Rectal smooth muscle tissue (tissue), 1 donor: ENCODE data around the gene ATXN7L3.

Source experiments
- H3K27ac ChIP-seq: one replicate; pipeline ENCODE4 v1.7.0; 2013; ENCODE audit warnings: low read depth, low read length, inconsistent platforms
- H3K27me3 ChIP-seq: one replicate; pipeline ENCODE4 v1.7.0; 2013; ENCODE audit warnings: low read length; ENCODE audit not compliant: control insufficient read depth, insufficient read depth
- H3K36me3 ChIP-seq: one replicate; pipeline ENCODE4 v1.7.0; 2013; ENCODE audit warnings: low read length; ENCODE audit not compliant: control insufficient read depth, insufficient read depth
- H3K4me1 ChIP-seq: one replicate; pipeline ENCODE4 v1.7.0; 2013; ENCODE audit warnings: low read length; ENCODE audit not compliant: control insufficient read depth, insufficient read depth
- H3K4me3 ChIP-seq: one replicate; pipeline ENCODE4 v1.7.0; 2013; ENCODE audit warnings: low read length
- H3K9ac ChIP-seq: one replicate; pipeline ENCODE4 v1.7.0; 2013; ENCODE audit warnings: low read length

Gene ATXN7L3

DNA sequence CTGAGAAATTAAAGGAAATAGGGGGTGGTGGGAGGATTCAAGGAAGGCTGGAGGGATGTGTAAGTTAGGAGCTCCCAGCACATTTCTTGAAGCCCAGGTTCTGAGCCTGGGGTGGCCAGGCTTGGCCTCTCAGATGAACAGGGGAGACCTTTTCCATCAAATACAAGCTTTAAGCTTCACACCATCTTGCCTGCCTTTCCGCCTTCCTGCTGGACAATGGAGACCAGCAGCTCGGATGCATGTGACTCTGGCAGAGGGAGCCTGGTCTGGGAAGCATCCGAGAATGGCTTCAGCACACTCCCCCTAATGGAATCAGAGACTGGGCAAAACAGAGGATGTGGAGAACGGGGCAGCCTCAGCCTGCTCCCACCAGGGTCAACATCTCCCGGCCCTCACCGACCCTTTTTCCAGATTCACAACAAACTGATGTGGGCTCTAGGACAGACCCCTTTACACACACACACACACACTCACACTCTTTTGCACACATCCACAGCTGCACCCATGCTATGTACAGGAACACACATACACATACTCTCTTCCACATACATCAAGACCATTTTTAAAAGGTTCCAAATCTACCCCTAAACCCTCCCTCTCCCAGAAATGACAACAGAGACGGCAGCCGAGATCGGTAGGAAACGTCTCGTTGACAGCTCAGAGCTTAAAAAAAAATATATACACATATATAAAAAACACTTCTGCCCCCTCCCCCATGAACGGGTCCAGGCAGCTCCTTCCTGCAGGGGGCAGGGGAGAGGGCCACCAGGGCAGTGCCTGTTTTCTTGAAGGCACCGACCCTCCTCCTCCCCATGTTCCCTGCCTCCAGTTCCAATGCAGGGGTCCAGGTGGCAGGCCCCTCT is 6.5 kb upstream of the ATXN7L3 start:
- Histone ChIP-seq H3K4me1 (peaks cover 8% of the 10 kb centered on the region), H3K9ac (no peak overlapping the region), H3K27me3 (no peaks in the 10 kb centered on the region), H3K4me3 (no peak overlapping the region), H3K27ac (no peak overlapping the region), H3K36me3 (peaks cover 27% of the 10 kb centered on the region)

DNA sequence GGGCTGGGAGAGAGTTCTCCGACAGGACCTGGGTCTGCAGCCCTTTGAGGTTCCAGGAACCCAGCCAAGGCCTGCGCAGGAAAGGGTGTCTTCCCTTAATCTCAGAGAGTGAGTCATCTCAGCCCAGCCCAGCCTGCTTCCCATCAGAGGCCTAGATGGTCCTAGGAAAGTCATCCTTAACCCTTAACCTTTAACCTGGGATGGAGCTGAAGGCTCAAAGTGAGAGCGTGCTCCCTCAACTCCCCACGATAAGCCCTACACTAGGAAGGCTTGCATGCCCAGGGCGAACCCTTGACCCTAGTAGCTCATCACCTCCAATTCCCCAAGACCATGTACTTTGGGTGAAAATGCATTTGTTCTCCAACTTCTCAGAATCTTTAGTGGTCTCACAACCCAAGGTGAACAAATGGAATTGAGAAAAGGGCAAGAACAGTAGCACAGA is 4.8 kb upstream of the ATXN7L3 start:
- Histone ChIP-seq H3K4me3 (no peak overlapping the region), H3K36me3 (peaks cover 19% of the 10 kb centered on the region), H3K9ac (no peak overlapping the region), H3K27me3 (no peaks in the 10 kb centered on the region), H3K27ac (no peak overlapping the region), H3K4me1 (no peaks in the 10 kb centered on the region)

DNA sequence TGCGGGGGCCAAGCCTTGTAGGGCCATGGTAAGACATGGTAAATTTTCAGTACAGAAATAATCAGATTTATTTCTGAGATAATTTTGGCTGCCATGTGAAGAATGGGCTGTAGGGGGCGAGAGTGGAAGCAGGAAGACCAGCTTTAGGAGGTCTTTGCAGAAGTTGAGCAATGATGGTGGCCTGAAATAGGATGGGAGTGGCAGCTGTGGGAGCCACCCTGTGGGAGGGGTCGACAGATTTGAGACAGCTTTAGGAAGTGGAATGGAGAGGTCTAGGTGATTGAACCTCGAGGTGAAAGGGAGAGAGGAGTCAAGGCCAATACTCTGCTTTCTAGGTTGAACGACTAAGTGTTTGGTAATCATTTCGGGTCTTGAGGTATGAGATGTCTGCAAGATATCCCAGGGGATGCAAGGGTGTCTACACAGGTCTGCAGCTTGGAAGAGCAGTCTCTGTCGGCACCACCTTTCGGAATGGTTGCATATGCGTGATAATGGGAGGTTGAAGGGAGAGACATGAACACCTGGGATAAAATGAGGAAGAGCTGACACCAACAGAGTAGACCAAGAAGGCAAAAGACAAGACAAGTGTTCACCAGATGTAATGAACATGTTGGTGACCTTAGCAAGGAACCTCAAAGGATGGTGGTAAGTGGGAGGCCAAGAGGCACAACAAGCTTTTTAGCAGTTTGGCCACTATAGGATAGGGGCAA is 4.2 kb upstream of the ATXN7L3 start:
- Histone ChIP-seq H3K4me1 (no peaks in the 10 kb centered on the region), H3K27me3 (no peaks in the 10 kb centered on the region), H3K9ac (no peak overlapping the region), H3K36me3 (peaks cover 15% of the 10 kb centered on the region), H3K27ac (no peak overlapping the region), H3K4me3 (no peak overlapping the region)

DNA sequence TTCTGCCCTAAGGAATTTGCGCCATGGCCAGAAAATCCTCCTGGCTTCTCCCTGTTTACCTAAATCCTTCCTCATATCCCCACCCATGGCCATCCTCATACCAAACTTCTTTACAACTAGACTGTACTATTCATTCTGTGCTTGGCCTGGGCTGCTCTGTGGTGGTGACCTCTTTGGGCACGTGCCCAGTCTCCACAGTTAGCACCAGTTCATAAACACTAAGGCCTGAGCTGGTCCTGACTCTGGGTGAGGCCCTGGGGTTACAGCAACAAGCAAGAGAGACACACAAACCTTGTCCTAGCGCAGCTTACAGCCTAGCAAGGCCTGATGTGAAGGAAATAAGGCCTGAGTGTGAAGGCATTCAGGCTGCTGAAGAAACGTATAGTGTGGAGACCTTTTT is 3.1 kb upstream of the ATXN7L3 start:
- Histone ChIP-seq H3K27ac (no peak overlapping the region), H3K27me3 (no peaks in the 10 kb centered on the region), H3K9ac (no peak overlapping the region)

DNA sequence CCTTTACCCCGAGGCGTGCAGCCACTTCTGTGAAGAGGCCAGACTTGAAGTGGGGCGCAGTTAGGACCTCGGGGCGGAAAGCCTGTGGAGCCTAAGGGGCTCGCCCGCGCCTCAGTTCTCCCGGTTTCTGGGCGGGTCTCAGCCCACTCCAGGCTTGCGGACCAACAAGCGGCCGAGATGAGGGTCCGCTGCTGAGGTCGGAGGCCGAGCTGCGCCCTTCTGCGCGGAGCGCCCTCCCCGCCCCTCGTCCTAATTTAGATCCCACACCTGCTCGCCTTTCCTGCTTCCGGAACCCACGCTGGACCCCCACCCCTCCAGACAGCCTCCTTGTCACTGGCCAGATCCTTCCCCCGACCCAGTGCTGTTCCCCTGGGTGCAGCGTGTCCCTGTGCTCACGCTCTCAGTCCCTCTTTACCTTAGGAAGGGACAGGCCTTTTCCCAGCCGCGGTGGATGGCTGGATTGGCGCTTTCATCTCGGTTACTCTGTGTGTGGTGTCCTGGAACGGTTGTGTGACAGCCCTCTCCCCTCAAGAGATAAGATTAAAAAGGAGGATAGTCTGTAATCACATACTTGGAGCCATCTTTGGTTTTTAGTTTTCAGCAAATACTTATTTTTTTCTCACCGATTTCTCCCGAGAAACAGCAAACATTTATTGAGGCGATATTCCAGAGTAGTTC is 933 bp upstream of the ATXN7L3 start:
- H3K27me3 ChIP-seq: no peaks in the 10 kb centered on the region
- peak overlapping the region; percentile 86 for H3K9ac ChIP-seq
- peak overlapping the region; percentile 95 for H3K27ac ChIP-seq
- no peaks in the 10 kb centered on the region for H3K36me3 ChIP-seq
- H3K4me1 ChIP-seq: peaks cover 5% of the 10 kb centered on the region
- H3K4me3 ChIP-seq: peak overlapping the region; percentile 90

More for the DNA sequence above, 3.1 kb upstream of the ATXN7L3 start:
- Histone ChIP-seq H3K4me3 (no peak overlapping the region), H3K4me1 (peaks cover 5% of the 10 kb centered on the region), H3K36me3 (peaks cover 8% of the 10 kb centered on the region)

DNA sequence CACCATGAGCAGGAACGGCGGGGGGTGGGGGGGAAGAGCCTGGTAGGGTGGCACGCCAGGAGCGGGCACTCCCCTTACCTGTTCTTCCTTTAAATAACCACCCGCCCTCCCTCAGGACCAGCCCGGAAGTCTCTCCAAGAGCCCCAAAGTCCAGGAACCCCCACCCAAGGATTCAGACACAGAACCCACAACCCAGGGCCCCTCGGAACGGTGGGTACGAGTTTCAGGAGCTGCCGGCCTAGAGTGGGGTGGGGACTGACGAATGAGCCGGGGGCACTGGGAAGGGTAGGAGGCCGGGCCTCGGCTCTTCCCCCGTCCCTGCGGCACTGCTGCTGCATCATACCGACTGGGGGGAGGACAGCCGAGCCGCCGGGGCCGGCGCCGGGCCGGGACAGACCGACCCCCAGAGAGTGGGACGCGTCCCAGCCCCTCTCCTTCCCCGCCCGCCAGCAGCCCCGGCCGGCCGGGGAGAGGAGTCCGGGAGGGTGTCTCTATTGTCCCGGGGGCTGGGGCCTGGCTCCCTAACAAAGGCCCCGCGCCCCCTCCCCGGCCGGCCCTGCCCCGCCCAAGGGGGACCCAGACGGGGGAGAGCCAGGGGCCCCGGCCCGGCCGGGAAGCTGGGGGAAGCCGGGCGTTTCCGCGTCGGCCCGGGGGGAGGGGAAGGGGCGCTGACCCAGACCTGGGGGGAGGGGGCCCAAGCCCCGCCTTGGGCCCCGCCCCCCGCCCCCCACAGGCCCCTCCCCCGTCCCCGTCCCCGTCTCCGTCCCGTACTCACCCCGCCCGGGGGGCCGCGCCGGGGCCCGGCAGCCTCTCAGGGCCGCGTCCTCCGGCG is 747 bp downstream of the ATXN7L3 start:
- Histone ChIP-seq H3K27me3 (no peaks in the 10 kb centered on the region), H3K36me3 (peaks cover 13% of the 10 kb centered on the region), H3K4me3 (peak overlapping the region; percentile 78), H3K9ac (peak overlapping the region; percentile 45), H3K4me1 (peaks cover 5% of the 10 kb centered on the region), H3K27ac (peak overlapping the region; percentile 82)

DNA sequence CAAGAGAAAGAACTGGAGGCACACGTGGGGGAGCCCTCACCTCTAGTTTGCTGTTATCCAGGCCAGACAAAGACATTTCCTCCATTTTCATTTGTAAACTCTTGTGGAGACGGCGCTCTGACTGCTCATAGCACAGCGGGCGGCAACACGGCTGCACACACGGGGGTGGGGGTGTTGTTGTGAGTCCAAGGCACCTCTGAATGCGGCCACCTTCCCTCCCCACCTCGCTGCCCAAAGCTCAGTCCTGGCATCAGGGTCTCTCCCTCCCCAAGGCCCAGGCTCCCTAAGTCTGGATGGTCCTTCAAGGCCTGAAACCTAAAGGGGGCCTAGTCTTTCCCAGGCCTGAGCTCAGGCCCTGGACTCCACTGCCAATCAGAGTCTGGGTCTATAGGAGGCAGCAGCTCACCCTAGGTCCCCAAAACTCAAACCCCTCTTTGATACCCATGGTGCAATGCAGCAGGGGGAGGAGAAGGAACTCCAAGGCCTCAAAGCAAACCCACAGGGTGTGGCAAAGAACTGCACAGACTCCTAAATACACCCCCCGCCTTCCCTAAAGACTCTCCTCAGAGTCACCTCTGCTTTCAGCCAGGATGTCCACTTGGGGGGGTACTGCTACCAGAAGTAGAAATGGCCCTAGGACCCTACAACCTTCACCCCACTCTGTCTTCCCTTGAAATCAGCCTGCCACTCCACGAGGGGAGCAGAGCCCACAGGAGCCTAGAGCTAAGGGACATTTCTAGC is 1.5 kb downstream of the ATXN7L3 start:
- peak overlapping the region; percentile 45 for H3K9ac ChIP-seq
- H3K4me1 ChIP-seq: peaks cover 5% of the 10 kb centered on the region
- peak overlapping the region; percentile 82 for H3K27ac ChIP-seq
- no peaks in the 10 kb centered on the region for H3K27me3 ChIP-seq
- H3K4me3 ChIP-seq: peak overlapping the region; percentile 78
- H3K36me3 ChIP-seq: peaks cover 19% of the 10 kb centered on the region

DNA sequence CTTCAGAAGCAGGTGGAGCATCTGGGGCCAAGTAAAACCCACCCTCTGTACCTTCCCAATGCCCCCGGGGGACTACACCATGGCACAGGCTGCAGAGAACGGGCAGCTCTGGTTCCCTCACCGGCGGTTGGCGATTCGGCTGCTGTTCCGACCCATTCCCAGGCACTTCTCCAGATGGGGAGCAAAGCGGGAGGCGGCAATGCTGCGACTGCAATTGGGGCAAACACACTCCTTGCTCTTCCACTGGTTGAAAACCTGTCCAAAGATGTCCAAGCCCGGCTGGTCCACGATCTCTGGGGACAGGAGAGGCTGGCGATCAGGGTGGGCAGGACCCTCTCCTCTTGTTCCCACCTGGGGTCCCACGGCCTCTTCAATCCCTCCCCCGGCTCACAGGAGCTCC is 2.6 kb downstream of the ATXN7L3 start:
- Histone ChIP-seq H3K27me3 (no peaks in the 10 kb centered on the region), H3K36me3 (peaks cover 20% of the 10 kb centered on the region), H3K27ac (no peak overlapping the region), H3K9ac (no peak overlapping the region), H3K4me3 (no peak overlapping the region), H3K4me1 (peaks cover 5% of the 10 kb centered on the region)

DNA sequence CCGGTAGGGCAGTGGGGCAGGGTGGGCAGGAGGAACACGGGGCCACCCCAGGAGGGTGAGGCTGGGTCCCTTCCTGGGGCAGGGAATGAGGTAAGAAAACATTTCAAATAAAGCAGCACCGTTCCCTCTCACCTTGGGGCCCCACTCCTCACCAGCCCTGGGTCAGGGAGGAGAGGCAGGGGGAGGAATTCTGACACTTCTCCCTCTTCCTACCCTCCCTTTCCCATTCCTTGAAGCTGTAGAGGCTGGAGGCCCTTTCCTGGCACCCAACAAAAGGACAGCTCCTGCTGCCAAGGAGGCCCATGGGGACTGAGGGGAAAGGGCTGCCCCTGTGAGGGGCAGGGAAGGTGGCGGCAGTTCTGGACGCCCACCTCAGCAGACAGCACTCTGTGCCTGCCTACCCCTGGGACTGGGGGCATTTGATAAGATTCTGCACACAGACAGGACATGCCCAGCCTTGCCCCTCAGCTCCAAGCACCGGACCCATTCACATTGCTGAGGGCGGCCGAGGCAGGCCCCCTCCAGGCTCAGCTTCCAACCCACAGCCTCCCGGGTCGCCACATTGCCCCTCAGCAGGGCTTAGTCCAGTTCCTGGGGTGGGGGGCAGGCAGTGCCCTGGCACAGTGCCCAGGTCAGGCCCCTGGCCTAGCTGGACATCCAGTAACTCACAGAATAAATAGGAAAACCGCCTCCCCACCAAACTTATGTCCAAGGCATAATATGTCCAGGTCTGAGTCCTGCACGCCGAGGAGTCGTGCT is 6.2 kb downstream of the ATXN7L3 start:
- no peak overlapping the region for H3K27ac ChIP-seq
- H3K4me1 ChIP-seq: peaks cover 5% of the 10 kb centered on the region
- no peak overlapping the region for H3K4me3 ChIP-seq
- H3K9ac ChIP-seq: no peak overlapping the region
- H3K27me3 ChIP-seq: no peaks in the 10 kb centered on the region
- peaks cover 30% of the 10 kb centered on the region for H3K36me3 ChIP-seq

DNA sequence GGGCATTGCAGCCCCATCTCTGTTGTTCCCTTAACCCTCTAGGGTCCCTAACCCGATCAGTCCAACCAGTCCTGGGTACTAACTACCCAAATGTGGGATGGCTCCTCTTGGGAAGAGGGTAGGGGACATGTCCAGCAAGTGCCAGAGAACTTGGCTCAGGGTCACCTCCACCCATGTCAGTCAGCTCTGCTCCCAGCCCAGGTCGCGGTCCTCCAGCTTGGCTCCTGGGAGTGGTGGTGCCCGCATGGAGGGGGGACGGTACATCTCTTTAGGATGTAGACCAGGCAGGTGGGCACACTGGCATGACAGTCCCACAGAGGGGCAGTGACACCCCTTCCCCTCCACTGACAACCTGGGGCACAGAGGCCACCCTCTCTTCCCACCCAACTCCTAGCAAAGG is 6.9 kb downstream of the ATXN7L3 start:
- no peak overlapping the region for H3K9ac ChIP-seq
- peaks cover 30% of the 10 kb centered on the region for H3K36me3 ChIP-seq
- no peaks in the 10 kb centered on the region for H3K27me3 ChIP-seq
- H3K4me3 ChIP-seq: no peak overlapping the region
- H3K4me1 ChIP-seq: peaks cover 2% of the 10 kb centered on the region
- H3K27ac ChIP-seq: no peak overlapping the region
